GM12891 (cell line): ENCODE data around the gene CYLD.

ENCODE experiments used
- PAX5 ChIP-seq: IDR thresholded peaks from 2 replicates; pipeline ENCODE4 v1.6.1; 2011; ENCODE audit warnings: low read length, moderate library complexity, mild to moderate bottlenecking; ENCODE audit not compliant: insufficient read depth, severe bottlenecking
- POLR2A ChIP-seq: IDR thresholded peaks from 2 replicates; pipeline ENCODE4 v1.6.1; 2011; ENCODE audit warnings: low read depth, low read length, control low read depth
- POLR2AphosphoS5 ChIP-seq: IDR thresholded peaks from 2 replicates; pipeline ENCODE4 v1.6.1; 2011; ENCODE audit warnings: low read depth, low read length, control low read depth
- POU2F2 ChIP-seq: IDR thresholded peaks from 2 replicates; pipeline ENCODE4 v1.6.1; 2011; ENCODE audit warnings: low read depth, mild to moderate bottlenecking, control low read depth, low read length, moderate library complexity
- SPI1 ChIP-seq: IDR thresholded peaks from 2 replicates; pipeline ENCODE4 v1.6.1; 2011; ENCODE audit warnings: low read depth, low read length, control low read depth
- TAF1 ChIP-seq: IDR thresholded peaks from 2 replicates; pipeline ENCODE4 v1.6.1; 2011; ENCODE audit warnings: low read depth, low read length, control low read depth

DNA sequence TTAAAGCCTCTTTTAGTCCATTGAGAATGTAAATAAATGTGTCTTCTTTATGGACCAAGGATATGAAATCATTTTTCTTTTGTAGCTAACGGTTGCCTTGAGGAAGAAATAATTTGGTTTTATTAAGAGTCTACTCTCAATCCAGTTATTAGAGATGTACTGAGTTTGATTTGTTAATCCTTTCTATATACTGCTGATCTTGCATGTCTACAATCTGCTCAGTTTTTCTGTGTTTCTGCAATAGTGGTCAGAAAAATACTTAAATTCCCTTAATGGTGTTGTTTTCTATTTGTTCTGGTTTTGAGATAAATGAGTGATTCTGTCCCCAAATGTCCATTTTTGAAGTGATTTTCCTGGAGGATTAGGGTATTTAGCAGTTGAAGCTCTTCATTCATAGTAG lies 54.9 kb downstream of the CYLD start:
- no peak for TF ChIP-seq POLR2A
- no peak for TF ChIP-seq TAF1
- no peak for TF ChIP-seq POLR2AphosphoS5
- no peak for TF ChIP-seq POU2F2
- no peak for TF ChIP-seq SPI1
- TF ChIP-seq PAX5, result no peak
